Measurements from ENCODE around the gene SETDB1. TPM values are rescaled to one million over a fixed set of nuclear protein-coding genes. Genes with fewer than 3 reads are reported as not detected.

The SETDB1 gene
- total and polyA plus RNA-seq, 2 of the 13 experiments (the other 11 are each of a cell fraction or from before 2014, with no cell fraction given) = 33.1 to 34.6 TPM

DNA sequence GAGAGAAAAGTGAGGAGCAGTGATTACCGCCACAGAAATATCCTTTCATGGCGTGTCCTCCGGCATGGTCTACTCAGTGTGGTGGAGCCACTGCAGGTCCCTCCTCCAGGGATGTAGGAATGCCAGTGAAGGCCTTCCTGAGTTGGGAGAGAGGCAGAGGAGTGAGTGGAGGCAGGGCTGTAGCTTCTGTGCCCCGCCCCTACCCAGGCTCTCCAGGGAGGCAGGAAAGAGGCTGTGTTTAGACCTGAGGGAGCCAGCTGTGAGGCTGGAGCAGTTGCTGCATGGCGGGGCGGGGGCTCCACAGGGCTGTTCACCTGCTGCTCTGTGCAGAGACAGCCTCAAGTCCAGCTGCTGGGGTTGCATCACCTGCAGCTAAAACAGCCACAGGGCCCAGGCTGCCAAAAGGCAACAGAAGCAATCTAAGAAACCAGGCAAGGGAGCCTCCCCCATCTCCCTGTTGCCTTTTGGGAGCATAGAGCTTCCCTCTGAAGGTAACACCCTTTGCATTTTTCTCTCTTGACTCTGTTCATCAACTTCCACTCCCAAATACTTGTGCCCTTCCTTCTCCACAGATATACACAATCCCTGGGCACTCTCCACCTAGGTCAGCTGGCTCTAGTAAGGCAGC, 55.1 kb downstream of the SETDB1 start (continued):
- TF ChIP-seq KLF15 (CRISPR knock-in tag; IDR thresholded peaks at IDR 0.05; ENCODE audit: borderline replicate concordance) = no peak
- TF ChIP-seq, protein P1, sequence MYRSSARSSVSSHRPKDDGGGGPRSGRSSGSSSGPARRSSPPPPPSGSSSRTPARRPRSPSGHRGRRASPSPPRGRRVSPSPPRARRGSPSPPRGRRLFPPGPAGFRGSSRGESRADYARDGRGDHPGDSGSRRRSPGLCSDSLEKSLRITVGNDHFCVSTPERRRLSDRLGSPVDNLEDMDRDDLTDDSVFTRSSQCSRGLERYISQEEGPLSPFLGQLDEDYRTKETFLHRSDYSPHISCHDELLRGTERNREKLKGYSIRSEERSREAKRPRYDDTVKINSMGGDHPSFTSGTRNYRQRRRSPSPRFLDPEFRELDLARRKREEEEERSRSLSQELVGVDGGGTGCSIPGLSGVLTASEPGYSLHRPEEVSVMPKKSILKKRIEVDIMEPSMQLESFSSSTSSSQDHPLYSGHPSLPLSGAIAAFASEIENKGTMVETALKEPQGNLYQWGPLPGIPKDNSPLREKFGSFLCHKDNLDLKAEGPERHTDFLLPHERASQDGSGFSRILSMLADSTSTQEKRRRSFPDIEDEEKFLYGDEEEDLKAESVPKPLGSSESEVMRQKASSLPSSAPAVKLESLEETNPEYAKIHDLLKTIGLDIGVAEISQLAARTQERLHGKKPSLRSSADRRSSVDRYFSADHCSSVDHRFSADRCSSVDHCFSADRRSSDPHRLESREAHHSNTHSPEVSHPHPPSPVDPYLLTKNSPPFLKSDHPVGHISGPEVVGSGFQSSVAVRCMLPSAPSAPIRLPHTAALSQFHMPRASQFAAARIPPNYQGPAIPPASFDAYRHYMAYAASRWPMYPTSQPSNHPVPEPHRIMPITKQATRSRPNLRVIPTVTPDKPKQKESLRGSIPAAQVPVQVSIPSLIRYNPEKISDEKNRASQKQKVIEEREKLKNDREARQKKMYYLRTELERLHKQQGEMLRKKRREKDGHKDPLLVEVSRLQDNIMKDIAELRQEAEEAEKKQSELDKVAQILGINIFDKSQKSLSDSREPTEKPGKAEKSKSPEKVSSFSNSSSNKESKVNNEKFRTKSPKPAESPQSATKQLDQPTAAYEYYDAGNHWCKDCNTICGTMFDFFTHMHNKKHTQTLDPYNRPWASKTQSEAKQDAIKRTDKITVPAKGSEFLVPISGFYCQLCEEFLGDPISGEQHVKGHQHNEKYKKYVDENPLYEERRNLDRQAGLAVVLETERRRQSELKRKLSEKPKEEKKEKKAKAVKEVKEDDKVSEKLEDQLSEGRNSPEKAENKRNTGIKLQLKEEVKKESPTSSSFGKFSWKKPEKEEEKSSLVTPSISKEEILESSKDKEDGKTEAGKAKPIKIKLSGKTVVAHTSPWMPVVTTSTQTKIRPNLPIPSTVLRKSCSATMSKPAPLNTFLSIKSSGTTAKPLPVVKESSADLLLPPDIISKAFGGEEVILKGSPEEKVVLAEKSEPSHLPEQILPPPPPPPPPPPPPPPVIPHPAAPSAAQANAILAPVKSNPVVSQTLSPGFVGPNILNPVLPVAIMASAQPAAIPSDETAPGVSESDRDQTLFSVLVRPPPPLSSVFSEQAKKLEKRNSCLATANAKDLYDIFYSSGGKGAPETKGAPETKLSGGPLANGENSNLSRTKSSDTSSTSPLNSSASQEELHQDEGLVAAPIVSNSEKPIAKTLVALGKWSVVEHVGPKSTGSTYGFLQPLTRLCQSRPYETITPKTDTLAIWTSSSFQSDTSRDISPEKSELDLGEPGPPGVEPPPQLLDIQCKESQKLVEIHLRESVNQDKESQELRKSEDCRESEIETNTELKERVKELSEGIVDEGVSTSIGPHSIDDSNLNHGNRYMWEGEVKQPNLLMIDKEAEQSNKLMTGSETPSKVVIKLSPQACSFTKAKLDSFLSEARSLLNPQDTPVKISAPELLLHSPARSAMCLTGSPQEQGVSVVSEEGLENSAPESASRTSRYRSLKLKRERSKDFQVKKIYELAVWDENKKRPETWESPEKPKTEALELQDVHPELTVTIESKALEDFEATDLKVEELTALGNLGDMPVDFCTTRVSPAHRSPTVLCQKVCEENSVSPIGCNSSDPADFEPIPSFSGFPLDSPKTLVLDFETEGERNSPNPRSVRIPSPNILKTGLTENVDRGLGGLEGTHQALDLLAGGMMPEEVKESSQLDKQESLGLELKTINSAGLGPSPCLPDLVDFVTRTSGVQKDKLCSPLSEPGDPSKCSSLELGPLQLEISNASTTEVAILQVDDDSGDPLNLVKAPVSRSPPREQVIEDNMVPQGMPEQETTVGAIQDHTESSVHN (CRISPR knock-in tag; IDR thresholded peaks at IDR 0.05) = no peak
- TF ChIP-seq ZNF577 (CRISPR knock-in tag; IDR thresholded peaks at IDR 0.05; ENCODE audit: borderline replicate concordance, low read depth) = no peak
- TF ChIP-seq, protein P2, sequence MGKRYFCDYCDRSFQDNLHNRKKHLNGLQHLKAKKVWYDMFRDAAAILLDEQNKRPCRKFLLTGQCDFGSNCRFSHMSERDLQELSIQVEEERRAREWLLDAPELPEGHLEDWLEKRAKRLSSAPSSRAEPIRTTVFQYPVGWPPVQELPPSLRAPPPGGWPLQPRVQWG (CRISPR knock-in tag; IDR thresholded peaks at IDR 0.05; ENCODE audit: borderline replicate concordance, low read depth) = no peak
- no peak for TF ChIP-seq ZNF589 (CRISPR knock-in tag; conservative IDR thresholded peaks at IDR 0.05)
- peak; percentile 18; the same call in 1 of the 2 replicates for TF ChIP-seq ZMYM3 (CRISPR knock-in tag; IDR thresholded peaks at IDR 0.05)
- TF ChIP-seq ZNF605 (CRISPR knock-in tag; IDR thresholded peaks at IDR 0.05) = no peak
- no peak for TF ChIP-seq SATB2 (CRISPR knock-in tag; IDR thresholded peaks at IDR 0.05)
- TF ChIP-seq NFYB (CRISPR knock-in tag; IDR thresholded peaks at IDR 0.05) = no peak
- no peak for TF ChIP-seq ETV6 (CRISPR knock-in tag; conservative IDR thresholded peaks at IDR 0.05)
- no peak for TF ChIP-seq RBM22 (optimal IDR thresholded peaks at IDR 0.05; ENCODE audit: low read length)
- TF ChIP-seq NFE2 (CRISPR knock-in tag; IDR thresholded peaks at IDR 0.05) = no peak
- TF ChIP-seq, protein P3, sequence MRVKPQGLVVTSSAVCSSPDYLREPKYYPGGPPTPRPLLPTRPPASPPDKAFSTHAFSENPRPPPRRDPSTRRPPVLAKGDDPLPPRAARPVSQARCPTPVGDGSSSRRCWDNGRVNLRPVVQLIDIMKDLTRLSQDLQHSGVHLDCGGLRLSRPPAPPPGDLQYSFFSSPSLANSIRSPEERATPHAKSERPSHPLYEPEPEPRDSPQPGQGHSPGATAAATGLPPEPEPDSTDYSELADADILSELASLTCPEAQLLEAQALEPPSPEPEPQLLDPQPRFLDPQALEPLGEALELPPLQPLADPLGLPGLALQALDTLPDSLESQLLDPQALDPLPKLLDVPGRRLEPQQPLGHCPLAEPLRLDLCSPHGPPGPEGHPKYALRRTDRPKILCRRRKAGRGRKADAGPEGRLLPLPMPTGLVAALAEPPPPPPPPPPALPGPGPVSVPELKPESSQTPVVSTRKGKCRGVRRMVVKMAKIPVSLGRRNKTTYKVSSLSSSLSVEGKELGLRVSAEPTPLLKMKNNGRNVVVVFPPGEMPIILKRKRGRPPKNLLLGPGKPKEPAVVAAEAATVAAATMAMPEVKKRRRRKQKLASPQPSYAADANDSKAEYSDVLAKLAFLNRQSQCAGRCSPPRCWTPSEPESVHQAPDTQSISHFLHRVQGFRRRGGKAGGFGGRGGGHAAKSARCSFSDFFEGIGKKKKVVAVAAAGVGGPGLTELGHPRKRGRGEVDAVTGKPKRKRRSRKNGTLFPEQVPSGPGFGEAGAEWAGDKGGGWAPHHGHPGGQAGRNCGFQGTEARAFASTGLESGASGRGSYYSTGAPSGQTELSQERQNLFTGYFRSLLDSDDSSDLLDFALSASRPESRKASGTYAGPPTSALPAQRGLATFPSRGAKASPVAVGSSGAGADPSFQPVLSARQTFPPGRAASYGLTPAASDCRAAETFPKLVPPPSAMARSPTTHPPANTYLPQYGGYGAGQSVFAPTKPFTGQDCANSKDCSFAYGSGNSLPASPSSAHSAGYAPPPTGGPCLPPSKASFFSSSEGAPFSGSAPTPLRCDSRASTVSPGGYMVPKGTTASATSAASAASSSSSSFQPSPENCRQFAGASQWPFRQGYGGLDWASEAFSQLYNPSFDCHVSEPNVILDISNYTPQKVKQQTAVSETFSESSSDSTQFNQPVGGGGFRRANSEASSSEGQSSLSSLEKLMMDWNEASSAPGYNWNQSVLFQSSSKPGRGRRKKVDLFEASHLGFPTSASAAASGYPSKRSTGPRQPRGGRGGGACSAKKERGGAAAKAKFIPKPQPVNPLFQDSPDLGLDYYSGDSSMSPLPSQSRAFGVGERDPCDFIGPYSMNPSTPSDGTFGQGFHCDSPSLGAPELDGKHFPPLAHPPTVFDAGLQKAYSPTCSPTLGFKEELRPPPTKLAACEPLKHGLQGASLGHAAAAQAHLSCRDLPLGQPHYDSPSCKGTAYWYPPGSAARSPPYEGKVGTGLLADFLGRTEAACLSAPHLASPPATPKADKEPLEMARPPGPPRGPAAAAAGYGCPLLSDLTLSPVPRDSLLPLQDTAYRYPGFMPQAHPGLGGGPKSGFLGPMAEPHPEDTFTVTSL (CRISPR knock-in tag; IDR thresholded peaks at IDR 0.05; ENCODE audit: borderline replicate concordance) = no peak
- no peak for TF ChIP-seq NR2C2 (CRISPR knock-in tag; IDR thresholded peaks at IDR 0.05; ENCODE audit: borderline replicate concordance)
